GM19351 (cell line): Measurements from ENCODE around the gene KDELR1.

ENCODE experiments used
- ATAC-seq: cut with Tn5 transposase; IDR thresholded peaks from one replicate; pipeline ENCODE4 v1.9.1; 2021; ENCODE audit warnings: mild to moderate bottlenecking, moderate library complexity; ENCODE audit not compliant: unreplicated experiment

KDELR1 gene

DNA sequence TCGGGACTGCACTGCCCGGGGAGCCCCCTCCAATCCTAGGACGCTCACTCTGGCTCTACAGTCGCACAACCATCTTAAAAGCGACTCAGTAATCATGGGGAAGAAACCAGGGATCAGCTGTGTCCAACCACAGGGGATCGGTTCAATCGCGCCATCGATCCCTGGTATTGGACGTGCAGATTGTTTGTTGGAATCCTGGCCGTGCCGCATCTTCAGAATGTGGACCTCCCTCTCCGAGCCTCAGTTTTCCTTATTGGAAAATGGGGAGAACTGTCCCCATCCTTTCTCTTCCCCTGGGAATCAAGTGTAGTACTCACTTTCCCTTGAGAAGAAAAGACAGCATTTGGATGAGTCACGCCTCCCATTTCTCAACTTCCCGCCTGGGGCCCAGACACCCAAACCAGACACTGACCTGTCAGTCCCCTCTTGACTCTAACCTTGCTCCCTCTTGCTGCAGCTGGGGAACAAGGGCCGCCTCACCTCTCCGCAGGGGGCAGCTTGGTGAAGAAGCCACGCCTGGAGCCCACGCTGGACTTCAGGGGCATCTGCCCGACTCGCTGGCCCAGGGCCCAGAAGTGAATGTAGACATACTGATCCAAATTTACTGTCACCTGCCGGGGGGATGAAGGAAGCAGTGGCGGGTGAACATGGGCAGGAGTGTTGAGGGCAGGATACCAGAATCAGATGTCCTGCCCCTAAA lies 48.4 kb downstream of the KDELR1 start:
- no peak for ATAC-seq

- ATAC-seq: no peak
Measured at GRCh38 chr19:48342414-48342738, 49.0 kb downstream of the KDELR1 start.

- ATAC-seq: no peak
Measured at GRCh38 chr19:48341515-48342413, 49.6 kb downstream of the KDELR1 start.

- no peak for ATAC-seq
Measured at GRCh38 chr19:48340995-48341394, 50.4 kb downstream of the KDELR1 start.

DNA sequence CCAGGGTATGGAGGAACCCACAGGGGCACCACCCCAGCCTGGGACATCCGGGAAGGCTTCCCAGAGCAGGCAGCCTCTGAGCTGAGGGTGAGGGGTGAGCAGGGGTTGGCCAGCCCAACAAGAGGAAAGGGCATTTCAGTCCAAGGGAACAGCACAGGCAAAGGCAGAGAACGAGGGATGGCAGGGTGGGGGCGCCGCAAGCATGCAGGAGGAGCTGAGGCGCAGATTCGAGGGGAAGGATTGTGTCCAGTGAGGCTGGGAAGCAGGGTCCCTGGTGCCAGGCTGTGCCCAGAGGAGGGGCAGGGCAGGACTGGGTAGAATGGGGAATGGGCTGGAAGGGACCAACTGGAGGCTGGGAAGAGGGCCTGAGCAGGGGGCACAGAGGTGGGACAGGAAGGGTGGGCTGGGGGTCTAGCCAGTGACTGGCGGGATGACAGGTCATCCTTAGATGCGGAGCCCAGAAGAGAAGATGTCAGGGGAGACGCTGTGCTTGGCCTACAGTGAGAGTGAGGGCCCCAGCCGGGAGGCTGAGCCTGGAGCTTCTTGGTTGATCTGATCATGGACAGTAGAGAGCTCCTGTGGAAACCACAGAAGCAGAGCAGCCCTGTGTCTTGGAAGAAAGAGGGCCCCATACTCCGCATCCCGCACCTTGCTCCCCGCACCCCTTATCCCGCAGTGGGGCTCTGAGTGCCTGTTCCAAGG lies 52.4 kb downstream of the KDELR1 start:
- ATAC-seq: no peak

- ATAC-seq: no peak
Measured at GRCh38 chr19:48338253-48338755, 53.0 kb downstream of the KDELR1 start.

GRCh38 chr19:48333467-48334384 lies 57.6 kb downstream of the KDELR1 start:
- ATAC-seq: peak; percentile 49

GRCh38 chr19:48332662-48333466 lies 58.5 kb downstream of the KDELR1 start:
- ATAC-seq: peak; percentile 67
